SK-MEL-5 (cell line): ENCODE measurements around the gene ATP5F1E. TPM values are rescaled to one million over a fixed set of nuclear protein-coding genes. Genes with fewer than 3 reads are reported as not detected.
A peak's percentile ranks its signal among the peaks of the same experiment; 100 is the strongest.

ENCODE experiments used
- DNase-seq: peaks from one replicate; pipeline ENCODE4 v3.0.0-alpha.2; 2016; ENCODE audit warnings: low read depth, low spot score
- in situ Hi-C: cut with HindIII; loops from 2 replicates; pipeline ENCODE4 v1.10.0; 2016; ENCODE audit warnings: low sequenced_read_pairs, high pct_unique_total_duplicates, low pct_unique_long_range_greater_than_20kb
- total RNA-seq: library from RNA; depleted of rRNA; stranded (reverse); fragments of >200 nt; shearing (Covaris generic); gene quantifications from 2 replicates; pipeline ENCODE4 v1.2.3, GENCODE V29; 2014

ATP5F1E gene
- total RNA-seq, 1 experiment from 2014 or later: 96.6 TPM

DNA sequence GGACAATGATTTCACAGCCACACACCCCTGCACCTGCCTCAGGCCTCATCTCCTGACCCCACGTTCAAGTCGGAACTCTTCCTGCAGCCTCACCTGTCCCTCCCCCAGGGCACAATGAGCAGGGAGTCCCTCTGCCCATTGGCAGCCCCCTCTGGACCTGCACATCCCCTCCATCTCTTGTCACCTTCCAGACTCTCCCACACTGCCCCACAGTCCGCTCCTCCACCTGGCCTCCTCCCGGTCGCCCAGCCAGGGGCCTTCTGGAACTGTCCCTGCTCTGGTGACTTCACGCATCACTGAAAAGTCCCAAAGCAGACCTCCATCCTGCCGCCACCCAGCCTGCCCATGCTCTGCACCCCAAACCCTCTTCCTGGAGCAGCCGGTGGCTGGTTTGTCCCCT is 29.7 kb downstream of the ATP5F1E start:
- in situ Hi-C loops: no loop called here
- no peak for DNase-seq

DNA sequence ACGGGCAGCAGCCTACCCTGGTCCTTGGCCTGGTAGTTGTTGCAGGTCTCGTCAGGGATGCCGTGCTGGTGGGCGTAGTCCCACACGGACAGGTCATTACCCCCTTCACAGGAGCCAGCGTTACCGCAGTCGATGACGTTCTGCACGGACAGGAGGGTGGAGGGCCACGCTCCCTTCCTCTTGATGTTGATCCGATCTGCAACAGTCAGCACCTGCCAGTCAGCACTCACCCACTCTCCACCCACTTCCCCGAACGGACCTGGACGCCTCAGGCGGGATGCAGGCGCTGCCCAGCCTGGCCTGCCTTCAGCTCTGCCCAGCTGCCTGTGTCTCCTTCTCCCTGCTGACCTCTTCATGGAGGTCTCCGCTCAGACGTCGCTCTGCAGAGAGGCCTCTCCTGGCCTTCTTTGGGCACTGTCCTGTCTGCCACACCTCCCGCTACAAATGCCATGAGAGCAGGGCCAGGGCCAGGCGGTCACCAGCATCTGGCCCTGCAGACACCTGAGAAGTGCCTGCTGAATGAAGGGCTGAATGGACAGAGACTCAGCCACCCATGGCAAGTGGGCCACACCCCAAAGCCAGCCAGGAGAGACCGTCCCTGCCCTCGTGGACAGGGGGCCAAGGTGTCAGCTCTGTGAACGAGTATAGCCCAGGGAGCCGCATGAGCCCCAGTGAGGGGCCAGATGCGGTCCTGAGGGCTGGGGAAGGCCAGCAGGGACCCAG is 30.5 kb downstream of the ATP5F1E start:
- in situ Hi-C loops: no loop called here
- DNase-seq: no peak

DNA sequence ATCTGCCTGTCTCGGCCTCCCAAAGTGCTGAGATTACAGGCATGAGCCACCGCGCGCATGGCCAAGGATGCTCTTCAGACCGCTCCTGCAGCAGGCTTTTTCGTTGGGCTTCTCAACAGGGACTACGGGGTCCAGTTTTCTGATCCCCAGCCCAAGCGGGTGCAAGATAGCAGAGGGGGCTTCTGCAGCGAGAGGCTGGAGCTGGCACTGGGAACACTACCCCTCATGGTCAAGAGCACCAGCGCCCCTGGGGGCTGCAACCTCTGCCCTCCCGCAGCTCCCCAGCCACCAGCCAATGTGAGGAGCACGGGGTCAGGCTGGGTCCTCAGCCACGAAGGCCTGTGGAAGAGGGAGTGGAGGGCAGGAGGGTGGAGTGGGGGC is 31.1 kb downstream of the ATP5F1E start:
- no peak for DNase-seq
- in situ Hi-C loops: no loop called here

DNA sequence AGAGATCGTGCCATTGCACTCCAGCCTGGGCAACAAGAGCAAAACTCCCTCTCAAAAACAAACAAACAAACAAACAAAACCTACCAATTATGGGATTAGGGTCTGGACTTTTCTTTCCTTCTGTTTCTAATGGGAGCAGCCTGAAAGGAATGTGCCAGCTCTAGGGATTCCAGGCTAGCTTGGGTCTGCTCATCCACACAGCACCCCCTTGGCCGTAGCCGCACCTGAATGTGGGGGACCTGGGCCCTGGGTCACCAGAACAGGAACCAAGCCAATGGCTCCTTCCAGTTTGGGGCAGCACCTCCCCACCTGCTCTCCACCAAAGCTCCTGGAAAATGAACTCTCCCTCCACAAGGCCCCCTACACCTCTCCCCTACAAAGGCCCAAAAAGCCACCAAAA is 31.8 kb downstream of the ATP5F1E start:
- DNase-seq: no peak
- in situ Hi-C loops: no loop called here

DNA sequence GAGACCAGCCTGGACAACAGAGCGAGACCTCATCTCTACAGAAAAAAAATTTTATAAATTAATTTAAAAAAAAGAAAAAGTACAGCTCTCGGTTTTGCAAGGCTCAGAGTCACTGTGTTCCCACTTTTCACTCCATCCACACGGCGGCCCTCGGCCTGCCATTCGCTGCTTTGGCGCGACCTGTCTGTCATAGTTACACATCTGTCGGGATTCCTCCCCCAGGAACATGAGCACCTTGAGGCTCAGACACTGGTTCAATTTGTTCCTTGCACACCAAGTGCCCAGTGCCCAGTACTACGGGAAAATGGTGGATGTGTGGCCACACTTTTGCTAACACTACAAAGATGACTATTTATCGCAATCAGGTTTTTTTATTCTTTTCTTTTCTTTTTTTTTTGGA is 33.5 kb downstream of the ATP5F1E start:
- in situ Hi-C loops: no loop called here
- DNase-seq: no peak

DNA sequence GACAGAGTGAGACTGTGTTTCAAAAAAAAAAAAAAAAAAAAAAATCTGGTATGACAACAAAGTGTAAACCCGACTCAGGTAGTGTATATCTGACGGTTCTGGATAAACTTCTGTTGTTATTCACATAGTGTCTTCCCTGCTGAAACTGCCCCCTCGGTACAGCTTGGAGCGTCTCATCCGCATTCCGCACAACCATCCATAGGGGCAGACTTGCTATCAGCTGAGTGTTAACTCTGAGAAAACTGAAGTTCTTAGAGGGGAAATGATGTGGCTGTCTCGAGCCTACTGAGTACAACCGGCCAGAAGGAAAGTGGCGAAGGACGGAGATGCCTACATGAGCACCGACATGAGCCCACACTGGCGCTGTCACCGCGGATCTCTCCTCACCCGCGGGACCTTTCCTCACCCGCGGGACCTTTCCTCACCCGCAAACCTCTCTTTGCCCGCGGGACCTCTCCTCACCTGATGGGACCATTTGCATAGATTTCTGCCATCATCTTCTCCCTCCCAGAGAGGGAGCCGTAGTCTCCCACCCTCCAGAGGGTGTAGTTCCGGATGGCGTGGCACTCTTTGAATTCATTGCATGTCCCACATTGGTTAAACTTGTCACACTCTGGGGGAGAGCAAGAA is 34.9 kb downstream of the ATP5F1E start:
- in situ Hi-C loops: no loop called here
- no peak for DNase-seq

DNA sequence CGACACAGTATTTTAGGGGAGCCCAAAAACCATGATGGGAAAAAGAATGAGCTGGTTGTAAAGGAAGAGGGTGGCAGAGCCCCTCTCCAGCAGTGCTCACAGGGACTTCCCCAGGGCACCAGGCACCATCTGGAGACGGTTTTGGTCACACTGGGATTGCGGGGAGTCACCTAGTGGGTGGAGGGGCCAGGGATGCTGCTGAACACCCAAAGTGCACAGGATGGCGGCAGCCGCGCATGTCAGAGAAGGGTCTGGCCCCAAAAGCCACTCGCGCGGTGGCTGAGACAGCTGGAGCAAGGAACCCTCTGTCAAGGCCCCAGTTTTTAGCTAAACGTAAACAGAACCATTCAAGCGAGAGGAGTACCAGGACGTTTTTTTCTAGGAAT is 35.9 kb downstream of the ATP5F1E start:
- in situ Hi-C loops: no loop called here
- DNase-seq: no peak

DNA sequence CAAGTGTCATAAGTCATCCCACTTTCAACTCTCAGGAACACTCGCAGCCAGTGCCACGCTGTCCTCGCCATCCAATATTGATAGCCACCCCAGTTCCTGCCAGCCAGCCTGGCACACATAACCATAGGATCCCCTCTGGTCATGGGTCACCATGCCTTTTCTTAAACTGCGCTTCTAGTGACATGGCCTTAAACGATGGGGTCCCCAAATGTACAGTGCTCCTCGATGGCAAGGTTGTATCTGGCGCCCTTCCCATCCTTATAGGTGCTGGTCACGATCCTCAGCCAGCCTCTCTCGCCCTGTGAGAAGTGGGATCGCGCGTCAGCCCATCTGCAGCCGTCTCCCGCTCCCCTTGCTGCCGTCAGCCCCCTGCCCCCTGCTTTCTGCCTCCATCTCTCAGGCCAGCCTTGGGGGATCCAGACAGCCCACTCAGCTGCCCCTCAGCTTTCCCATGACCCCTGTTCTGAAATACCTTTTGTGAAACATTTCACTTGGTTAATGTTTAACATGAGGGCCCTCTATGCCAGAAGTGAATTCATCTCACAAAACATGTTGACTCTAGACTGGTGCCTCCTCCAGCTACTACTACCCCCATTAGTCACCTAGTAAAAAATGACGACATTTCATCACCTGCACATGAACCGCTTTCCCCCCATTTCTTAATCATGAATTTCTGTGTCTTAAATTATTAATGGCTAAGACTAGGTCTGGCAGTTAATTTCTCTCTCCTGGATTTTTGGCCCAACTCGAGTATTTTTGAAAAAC is 36.5 kb downstream of the ATP5F1E start:
- in situ Hi-C loops: no loop called here

DNA sequence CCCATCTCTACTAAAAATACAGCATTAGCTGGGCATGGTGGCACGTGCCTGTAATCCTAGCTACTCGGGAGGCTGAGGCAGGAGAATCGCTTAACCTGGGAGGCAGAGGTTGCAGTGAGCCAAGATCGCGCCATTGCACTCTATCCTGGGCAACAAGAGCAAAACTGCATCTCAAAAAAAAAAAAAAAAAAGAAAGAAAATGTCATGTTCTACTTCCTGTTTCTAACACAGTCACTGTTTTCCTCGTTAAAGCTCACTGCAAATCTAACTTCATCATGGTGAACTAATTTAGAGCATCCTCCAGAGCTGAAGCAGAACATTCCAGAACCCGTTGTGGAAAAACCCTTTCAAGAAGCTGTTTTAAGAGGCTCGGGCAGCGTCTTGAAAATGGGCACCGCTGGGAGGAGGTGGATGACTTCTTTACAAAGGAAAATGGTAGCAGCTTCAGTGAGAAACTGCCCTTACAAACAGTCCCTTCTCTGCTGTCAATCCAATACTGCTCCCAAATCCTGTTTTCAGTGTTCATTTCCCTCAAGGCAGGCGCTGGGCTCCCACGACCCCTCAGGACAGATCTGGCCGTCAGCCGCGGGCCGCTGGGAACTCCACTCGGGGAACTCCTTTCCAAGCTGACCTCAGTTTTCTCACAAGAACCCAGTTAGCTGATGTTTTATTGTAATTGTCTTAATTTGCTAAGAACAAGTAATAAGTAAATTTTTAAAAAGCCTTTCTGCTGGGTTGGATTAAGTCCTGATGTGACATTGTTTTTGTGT is 37.6 kb downstream of the ATP5F1E start:
- DNase-seq: no peak
- in situ Hi-C loops: no loop called here

More for the DNA sequence above, 36.5 kb downstream of the ATP5F1E start:
- DNase-seq: no peak

DNA sequence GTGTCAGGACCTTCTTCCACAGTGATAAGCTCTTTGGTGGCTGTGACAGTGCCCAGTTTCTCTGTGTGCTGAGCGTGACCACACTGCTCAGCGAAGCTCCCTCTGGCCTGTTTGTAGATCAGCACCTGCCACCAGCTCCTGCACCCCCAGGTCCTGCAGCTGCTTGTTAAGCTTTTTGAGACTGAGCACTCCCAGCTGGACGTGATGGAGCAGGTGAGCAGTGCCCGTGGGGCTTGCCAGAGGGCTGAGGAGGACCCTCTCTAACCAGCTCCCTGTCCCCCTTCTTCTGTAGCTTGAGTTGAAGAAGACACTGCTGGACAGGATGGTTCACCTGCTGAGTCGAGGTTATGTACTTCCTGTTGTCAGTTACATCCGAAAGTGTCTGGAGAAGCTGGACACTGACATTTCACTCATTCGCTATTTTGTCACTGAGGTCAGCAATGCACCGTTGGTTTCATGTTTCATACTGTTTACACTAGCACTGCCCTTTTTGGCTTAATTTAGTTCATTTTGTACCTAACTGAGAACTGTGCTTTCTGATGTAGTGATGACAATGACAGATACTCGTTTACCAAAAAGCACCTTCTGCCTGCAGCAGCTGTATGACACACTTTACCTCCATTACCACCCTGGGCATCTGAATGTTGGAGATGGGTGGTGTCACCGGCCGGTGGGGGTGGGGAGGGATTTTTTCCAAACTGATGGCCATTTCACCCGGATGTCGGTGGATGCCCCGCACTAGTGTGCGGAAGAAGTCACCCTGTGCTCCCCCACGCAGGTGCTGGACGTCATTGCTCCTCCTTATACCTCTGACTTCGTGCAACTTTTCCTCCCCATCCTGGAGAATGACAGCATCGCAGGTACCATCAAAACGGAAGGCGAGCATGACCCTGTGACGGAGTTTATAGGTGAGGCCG is 38.5 kb downstream of the ATP5F1E start:
- in situ Hi-C loops: no loop called here
- DNase-seq: no peak

DNA sequence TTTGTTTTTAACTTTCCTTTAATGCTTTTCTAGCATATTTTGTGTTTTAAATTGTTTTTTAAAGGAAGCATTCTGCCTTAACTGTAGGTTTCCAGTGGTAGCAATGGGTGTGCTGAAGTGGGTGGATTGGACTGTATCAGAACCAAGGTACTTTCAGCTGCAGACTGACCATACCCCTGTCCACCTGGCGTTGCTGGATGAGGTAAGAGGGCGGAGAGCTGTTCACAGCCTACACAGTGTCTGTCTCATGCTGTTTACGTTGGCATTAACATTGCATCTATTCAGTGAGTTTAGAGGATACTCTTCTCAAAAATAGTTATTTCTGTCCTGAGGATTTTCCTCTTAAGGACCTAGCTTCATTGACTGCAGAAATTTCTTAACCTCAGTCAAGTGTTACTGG is 39.2 kb downstream of the ATP5F1E start:
- in situ Hi-C loops: no loop called here
- no peak for DNase-seq

DNA sequence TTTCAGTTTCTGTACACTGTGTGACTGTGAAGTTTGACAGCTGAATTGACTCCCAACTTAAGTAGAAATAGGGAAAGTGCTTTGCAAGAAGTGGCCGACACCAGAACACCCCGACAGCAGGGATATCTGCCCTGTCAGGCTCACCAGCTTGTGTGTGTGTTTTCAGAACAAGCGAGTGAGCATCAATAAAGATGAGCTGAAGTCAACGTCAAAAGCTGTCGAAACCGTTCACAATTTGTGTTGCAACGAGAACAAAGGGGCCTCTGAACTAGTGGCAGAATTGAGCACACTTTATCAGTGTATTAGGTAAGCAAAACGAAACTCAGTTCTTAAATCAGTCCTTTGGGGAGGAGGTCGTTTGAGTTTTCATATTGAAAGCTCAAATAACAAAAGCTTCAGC is 40.4 kb downstream of the ATP5F1E start:
- peak; percentile 92 for DNase-seq
- in situ Hi-C loops: no loop called here

DNA sequence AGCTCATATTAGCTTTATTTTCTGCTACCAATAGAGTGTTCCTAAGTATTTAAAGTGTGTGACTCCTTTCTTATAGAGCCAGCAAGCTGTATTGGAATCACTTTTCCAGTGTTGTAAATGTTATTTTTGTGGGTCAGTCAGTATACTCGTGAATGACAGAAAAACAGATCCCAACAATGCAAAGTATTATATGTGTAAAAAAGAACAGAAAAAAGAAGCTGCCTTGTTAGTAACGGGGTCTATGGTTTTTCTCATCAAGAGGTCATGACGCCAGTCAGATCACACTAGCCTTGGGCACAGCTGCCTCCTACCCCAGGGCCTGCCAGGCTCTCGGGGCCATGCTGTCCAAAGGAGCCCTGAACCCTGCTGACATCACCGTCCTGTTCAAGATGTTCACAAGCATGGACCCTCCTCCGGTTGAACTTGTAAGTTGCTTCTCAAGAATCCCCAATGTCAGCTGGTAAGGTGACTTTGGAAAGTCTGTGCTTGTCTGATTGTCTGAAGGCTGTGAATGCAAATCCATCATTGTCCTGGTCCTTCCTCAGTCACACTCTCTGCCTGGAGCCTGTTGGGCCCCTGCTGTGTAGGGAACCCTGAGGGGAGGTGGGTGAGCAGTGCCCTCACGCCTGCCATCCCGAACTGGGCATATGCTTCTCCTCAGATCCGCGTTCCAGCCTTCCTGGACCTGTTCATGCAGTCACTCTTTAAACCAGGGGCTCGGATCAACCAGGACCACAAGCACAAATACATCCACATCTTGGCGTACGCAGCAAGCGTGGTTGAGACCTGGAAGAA is 41.3 kb downstream of the ATP5F1E start:
- peak; percentile 82 for DNase-seq
- in situ Hi-C loops: no loop called here

DNA sequence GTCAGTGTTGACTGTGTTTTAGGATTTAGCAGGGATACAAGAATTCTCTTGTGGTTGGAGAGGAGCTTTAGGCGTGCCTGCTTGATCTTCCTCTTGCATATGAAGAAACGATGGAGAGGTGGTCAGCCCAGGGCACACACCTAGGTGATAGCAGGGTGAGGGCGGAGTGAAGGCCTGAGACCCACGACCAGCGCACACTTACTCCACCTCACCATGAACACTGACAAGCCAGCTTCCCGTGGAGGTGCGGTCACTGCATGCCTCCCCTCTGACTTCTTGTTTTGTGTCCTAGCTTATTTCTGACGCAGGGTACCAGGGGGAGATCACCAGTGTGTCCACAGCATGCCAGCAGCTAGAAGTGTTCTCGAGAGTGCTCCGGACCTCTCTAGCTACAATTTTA is 42.9 kb downstream of the ATP5F1E start:
- no peak for DNase-seq
- in situ Hi-C loops: no loop called here

DNA sequence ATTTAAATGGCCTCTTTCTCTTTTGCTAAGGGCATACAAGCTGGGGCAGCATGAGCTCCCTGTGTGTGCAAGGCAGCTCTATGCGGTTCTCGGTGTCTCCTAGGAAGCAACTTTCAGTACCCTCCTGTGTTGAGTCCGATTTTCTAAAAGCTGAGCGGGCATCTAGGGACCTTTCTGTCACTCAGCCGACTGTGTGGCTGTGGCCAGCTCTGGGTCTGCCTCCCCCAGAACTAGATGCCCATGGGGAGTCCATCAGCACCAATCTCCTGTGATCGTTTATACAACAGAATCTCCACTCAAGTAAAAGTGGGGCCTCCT is 43.6 kb downstream of the ATP5F1E start:
- no peak for DNase-seq
- in situ Hi-C loops: no loop called here

DNA sequence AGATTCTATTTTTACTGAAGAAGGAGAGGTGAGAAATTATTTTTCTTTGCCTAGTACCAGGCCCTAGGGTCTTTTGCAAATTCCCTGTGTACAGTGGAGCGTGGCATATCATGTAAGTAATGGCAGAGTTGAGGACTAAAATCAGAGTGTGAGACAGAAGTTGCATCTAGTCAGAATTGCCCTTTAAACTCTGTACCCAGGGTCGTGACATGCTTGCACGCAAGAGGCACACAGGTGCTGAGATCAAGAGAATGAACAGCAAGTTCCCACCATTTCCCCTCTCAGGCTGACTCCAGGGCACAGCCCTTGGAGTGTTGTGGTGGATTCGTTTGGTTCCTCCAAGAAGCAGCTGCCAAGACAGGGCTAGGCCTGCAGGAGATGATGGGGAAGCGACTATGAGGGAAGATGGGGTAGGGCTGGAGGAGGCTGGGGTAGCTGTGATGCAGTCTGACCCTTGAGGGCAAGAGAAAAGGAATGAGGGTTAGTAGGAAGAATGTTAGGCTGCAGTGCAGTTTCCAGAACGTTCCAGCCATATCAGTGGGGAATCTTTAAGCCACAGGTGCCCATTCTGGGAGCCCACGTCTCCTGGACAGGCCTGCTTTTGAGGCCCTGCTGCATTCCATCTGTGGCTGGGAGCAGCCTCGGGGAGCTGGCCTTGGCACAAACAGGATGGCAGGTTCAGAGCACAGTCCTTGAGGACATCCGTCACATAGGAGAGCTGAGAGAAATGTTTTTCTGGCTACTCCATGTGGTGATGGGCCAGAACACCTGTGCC is 44.2 kb downstream of the ATP5F1E start:
- in situ Hi-C loops: no loop called here
- DNase-seq: no peak
